Trophoblast cell (in vitro differentiated cells and primary cell): ENCODE measurements around the gene TEX22.

Experiments
- DNase-seq, 2 donors: peaks; one replicate each; pipeline ENCODE4 v3.0.0-alpha.2; 2016
- H2AFZ ChIP-seq: 2 replicates; pipeline ENCODE4 v1.6.1; 2013; ENCODE audit warnings: low read length, moderate library complexity, mild to moderate bottlenecking; ENCODE audit not compliant: insufficient read depth, poor library complexity
- H2AK5ac ChIP-seq: 2 replicates; pipeline ENCODE4 v1.6.1; 2013; ENCODE audit warnings: mild to moderate bottlenecking, low read length
- H2BK120ac ChIP-seq: 2 replicates; pipeline ENCODE4 v1.6.1; 2013; ENCODE audit warnings: low read length, mild to moderate bottlenecking, moderate library complexity; ENCODE audit not compliant: insufficient read depth, poor library complexity
- H2BK12ac ChIP-seq: 2 replicates; pipeline ENCODE4 v1.6.1; 2013; ENCODE audit warnings: mild to moderate bottlenecking, low read length, moderate library complexity
- H2BK5ac ChIP-seq: 2 replicates; pipeline ENCODE4 v1.6.1; 2013; ENCODE audit warnings: low read length, low read depth, moderate library complexity, mild to moderate bottlenecking; ENCODE audit not compliant: poor library complexity
- H3K14ac ChIP-seq: 2 replicates; pipeline ENCODE4 v1.6.1; 2013; ENCODE audit warnings: mild to moderate bottlenecking, low read length
- H3K18ac ChIP-seq: 2 replicates; pipeline ENCODE4 v1.6.1; 2013; ENCODE audit warnings: mild to moderate bottlenecking, low read length
- H3K23ac ChIP-seq: 2 replicates; pipeline ENCODE4 v1.6.1; 2013; ENCODE audit warnings: low read length
- H3K27ac ChIP-seq: 2 replicates; pipeline ENCODE4 v1.5.1; 2013; ENCODE audit warnings: low read depth, mild to moderate bottlenecking, inconsistent platforms, low read length, moderate library complexity
- H3K27me3 ChIP-seq: 2 replicates; pipeline ENCODE4 v1.6.1; 2013; ENCODE audit warnings: inconsistent platforms, mild to moderate bottlenecking, low read length, moderate library complexity; ENCODE audit not compliant: insufficient read depth
- H3K36me3 ChIP-seq, 2 experiments: 1 replicate in 1 of 2; 2 replicates in 1 of 2; pipeline ENCODE4 v1.6.1; 2013; ENCODE audit warnings: low read length in 2 of 2, mild to moderate bottlenecking in 2 of 2, moderate library complexity in 1 of 2; ENCODE audit not compliant: insufficient read depth in 2 of 2, control insufficient read depth in 1 of 2
- H3K4ac ChIP-seq: 2 replicates; pipeline ENCODE4 v1.6.1; 2013; ENCODE audit warnings: low read depth, mild to moderate bottlenecking, low read length, moderate library complexity
- H3K4me1 ChIP-seq, 2 experiments: 1 replicate in 1 of 2; 2 replicates in 1 of 2; pipeline ENCODE4 v1.6.1; 2013; ENCODE audit warnings: low read length in 2 of 2, mild to moderate bottlenecking in 2 of 2, moderate library complexity in 1 of 2; ENCODE audit not compliant: insufficient read depth in 2 of 2, control insufficient read depth in 1 of 2
- H3K4me2 ChIP-seq: 2 replicates; pipeline ENCODE4 v1.6.1; 2013; ENCODE audit warnings: inconsistent platforms, mild to moderate bottlenecking, low read length, moderate library complexity
- H3K4me3 ChIP-seq: 2 replicates; pipeline ENCODE4 v1.5.1; 2013; ENCODE audit warnings: mild to moderate bottlenecking, low read depth, low read length, inconsistent platforms
- H3K79me1 ChIP-seq: one replicate; pipeline ENCODE4 v1.6.1; 2013; ENCODE audit warnings: low read length
- H3K79me2 ChIP-seq: 2 replicates; pipeline ENCODE4 v1.6.1; 2013; ENCODE audit warnings: low read length, mild to moderate bottlenecking; ENCODE audit not compliant: control insufficient read depth, insufficient read depth, poor library complexity
- H3K9ac ChIP-seq: 2 replicates; pipeline ENCODE4 v1.6.1; 2013; ENCODE audit warnings: mild to moderate bottlenecking, low read length
- H3K9me3 ChIP-seq: 2 replicates; pipeline ENCODE4 v1.6.1; 2013; ENCODE audit warnings: low read depth, mild to moderate bottlenecking, control low read depth, inconsistent platforms, low read length; ENCODE audit not compliant: insufficient read depth
- H4K12ac ChIP-seq: 2 replicates; pipeline ENCODE4 v1.6.1; 2013; ENCODE audit warnings: low read depth, mild to moderate bottlenecking, low read length, moderate library complexity
- H4K8ac ChIP-seq: 2 replicates; pipeline ENCODE4 v1.6.1; 2013; ENCODE audit warnings: low read depth, mild to moderate bottlenecking, low read length, moderate library complexity
- H4K91ac ChIP-seq: one replicate; pipeline ENCODE4 v1.6.1; 2013; ENCODE audit warnings: low read depth, mild to moderate bottlenecking, low read length, moderate library complexity
- WGBS: extraction: QIAGEN DNeasy Blood & Tissue Kit; methylation state at CpG from one replicate; pipeline ENCODE4 v1.1.7; 2013; ENCODE audit warnings: missing lambda C conversion rate; ENCODE audit not compliant: insufficient read length, insufficient coverage; ENCODE audit errors: extremely low coverage; 5-methylcytosine and 5-hydroxymethylcytosine counted together

Gene TEX22

DNA sequence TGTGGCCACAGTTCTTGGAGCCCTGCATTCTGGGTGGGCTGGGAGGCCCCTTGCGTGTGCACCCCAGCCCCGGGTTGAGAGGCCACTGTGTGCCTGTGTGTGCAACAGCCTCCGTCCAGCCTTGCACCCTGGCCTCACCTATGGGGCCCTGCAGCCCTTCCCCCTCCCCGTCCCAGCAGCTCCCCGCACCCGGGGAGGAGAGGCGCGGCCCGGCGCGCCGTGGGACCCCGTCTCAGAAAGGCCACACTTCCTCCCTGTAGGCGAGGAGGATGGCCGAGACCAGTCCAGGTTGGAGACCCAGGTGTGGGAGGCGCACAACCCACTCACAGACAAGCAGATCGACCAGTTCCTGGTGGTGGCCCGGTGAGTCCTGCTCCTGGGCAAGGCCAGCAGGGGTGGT lies 59.7 kb downstream of the TEX22 start:
- no peak overlapping the region for H4K8ac ChIP-seq
- H3K14ac ChIP-seq: no peak overlapping the region
- no peak overlapping the region for H3K18ac ChIP-seq
- H3K4me1 ChIP-seq: no peaks in the 10 kb centered on the region
- H3K27me3 ChIP-seq: no peaks in the 10 kb centered on the region
- H2AK5ac ChIP-seq: no peak overlapping the region
- H3K79me2 ChIP-seq: no peaks in the 10 kb centered on the region
- no peak overlapping the region for H3K9ac ChIP-seq
- H3K4me2 ChIP-seq: no peak overlapping the region
- no peak overlapping the region for H3K4me3 ChIP-seq
- H4K12ac ChIP-seq: no peak overlapping the region
- H3K36me3 ChIP-seq: peaks cover 70 to 72% of the 10 kb centered on the region in 2 experiments
- H3K23ac ChIP-seq: no peak overlapping the region
- H4K91ac ChIP-seq: no peak overlapping the region
- no peak overlapping the region for H2AFZ ChIP-seq
- H2BK120ac ChIP-seq: no peak overlapping the region
- H2BK5ac ChIP-seq: no peak overlapping the region
- no CpG with 5 or more reads among the region's 18 CpGs for WGBS
- no peak overlapping the region for H2BK12ac ChIP-seq
- H3K79me1 ChIP-seq: no peaks in the 10 kb centered on the region
- H3K9me3 ChIP-seq: no peaks in the 10 kb centered on the region
- DNase-seq: no peak
- no peak overlapping the region for H3K4ac ChIP-seq
- H3K27ac ChIP-seq: no peak overlapping the region

GRCh38 chr14:105458571-105458970 lies 60.2 kb downstream of the TEX22 start:
- Histone ChIP-seq H4K8ac (no peak overlapping the region), H3K27me3 (no peaks in the 10 kb centered on the region), H3K36me3 (peaks cover 71 to 74% of the 10 kb centered on the region in 2 experiments), H2AK5ac (no peak overlapping the region), H3K4me2 (no peak overlapping the region), H2BK120ac (no peak overlapping the region), H3K23ac (no peak overlapping the region), H2BK12ac (no peak overlapping the region), H3K79me1 (no peaks in the 10 kb centered on the region), H3K27ac (no peak overlapping the region), H3K9ac (no peak overlapping the region), H3K9me3 (no peaks in the 10 kb centered on the region), H3K4me1 (no peaks in the 10 kb centered on the region), H2BK5ac (no peak overlapping the region), H3K18ac (no peak overlapping the region), H3K14ac (no peak overlapping the region), H2AFZ (no peak overlapping the region), H3K4me3 (no peak overlapping the region), H3K4ac (no peak overlapping the region), H4K91ac (no peak overlapping the region), H4K12ac (no peak overlapping the region), H3K79me2 (no peaks in the 10 kb centered on the region)
- no peak for DNase-seq
- no CpG with 5 or more reads among the region's 14 CpGs for WGBS

DNA sequence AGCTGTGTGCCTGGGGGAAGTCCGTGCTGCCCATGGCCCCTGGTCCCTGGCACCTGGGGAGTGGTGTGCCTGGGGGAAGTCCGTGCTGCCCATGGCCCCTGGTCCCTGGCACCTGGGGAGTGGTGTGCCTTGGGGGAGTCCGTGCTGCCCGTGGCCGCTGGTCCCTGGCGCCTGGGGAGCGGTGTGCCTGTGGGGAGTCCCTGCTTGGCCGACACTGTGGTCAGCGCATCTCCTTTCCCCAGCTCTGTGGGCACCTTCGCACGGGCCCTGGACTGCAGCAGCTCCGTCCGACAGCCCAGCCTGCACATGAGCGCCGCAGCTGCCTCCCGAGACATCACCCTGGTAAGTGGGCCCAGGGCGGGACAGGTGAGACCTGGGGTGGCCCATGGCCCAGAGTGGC lies 61.8 kb downstream of the TEX22 start:
- Histone ChIP-seq H3K9ac (no peak overlapping the region), H3K27me3 (no peaks in the 10 kb centered on the region), H2AK5ac (no peak overlapping the region), H3K18ac (no peak overlapping the region), H3K79me2 (no peaks in the 10 kb centered on the region), H4K91ac (no peak overlapping the region), H2BK5ac (no peak overlapping the region), H2AFZ (no peak overlapping the region), H3K4me3 (no peak overlapping the region), H3K4ac (no peak overlapping the region), H2BK120ac (no peak overlapping the region), H4K12ac (no peak overlapping the region), H3K27ac (no peak overlapping the region), H3K14ac (no peak overlapping the region), H3K4me2 (no peak overlapping the region), H3K79me1 (no peaks in the 10 kb centered on the region), H3K23ac (no peak overlapping the region), H3K4me1 (no peaks in the 10 kb centered on the region), H4K8ac (no peak overlapping the region), H2BK12ac (no peak overlapping the region), H3K36me3 (peaks cover 75 to 76% of the 10 kb centered on the region in 2 experiments), H3K9me3 (peaks cover under 1% of the 10 kb centered on the region)
- no peak for DNase-seq
- WGBS: no CpG with 5 or more reads among the region's 17 CpGs

GRCh38 chr14:105460616-105461015 lies 62.3 kb downstream of the TEX22 start:
- Histone ChIP-seq H3K9me3 (peaks cover 3% of the 10 kb centered on the region), H4K91ac (no peak overlapping the region), H3K27ac (no peak overlapping the region), H3K9ac (no peak overlapping the region), H4K8ac (no peak overlapping the region), H3K27me3 (no peaks in the 10 kb centered on the region), H3K4me2 (no peak overlapping the region), H3K36me3 (peaks cover 75 to 76% of the 10 kb centered on the region in 2 experiments), H2AK5ac (no peak overlapping the region), H3K4ac (no peak overlapping the region), H2AFZ (no peak overlapping the region), H3K79me2 (no peaks in the 10 kb centered on the region), H4K12ac (no peak overlapping the region), H3K4me3 (no peak overlapping the region), H3K79me1 (no peaks in the 10 kb centered on the region), H2BK12ac (no peak overlapping the region), H3K4me1 (no peaks in the 10 kb centered on the region), H2BK5ac (no peak overlapping the region), H3K14ac (no peak overlapping the region), H3K18ac (no peak overlapping the region), H3K23ac (no peak overlapping the region), H2BK120ac (no peak overlapping the region)
- no peak for DNase-seq
- no CpG with 5 or more reads among the region's 17 CpGs for WGBS
